GM18867 (cell line): ENCODE results near the gene GRIN3B.

Experiments
- ATAC-seq: cut with Tn5 transposase; IDR thresholded peaks from one replicate; pipeline ENCODE4 v1.9.1; 2021; ENCODE audit warnings: mild to moderate bottlenecking, moderate library complexity; ENCODE audit not compliant: unreplicated experiment

GRIN3B gene

GRCh38 chr19:990119-990571, 10.1 kb upstream of the GRIN3B start:
- ATAC-seq: no peak

GRCh38 chr19:990746-991145, 9.5 kb upstream of the GRIN3B start:
- no peak for ATAC-seq

- ATAC-seq: no peak
Observed at GRCh38 chr19:991174-991931, 8.9 kb upstream of the GRIN3B start.

GRCh38 chr19:991932-992669, 8.1 kb upstream of the GRIN3B start:
- no peak for ATAC-seq

- no peak for ATAC-seq
Observed at GRCh38 chr19:992670-993055, 7.6 kb upstream of the GRIN3B start.

- no peak for ATAC-seq
Observed at GRCh38 chr19:993361-993830, 6.8 kb upstream of the GRIN3B start.

GRCh38 chr19:993831-994393, 6.3 kb upstream of the GRIN3B start:
- ATAC-seq: no peak

GRCh38 chr19:994516-994915, 5.7 kb upstream of the GRIN3B start:
- ATAC-seq: no peak

GRCh38 chr19:995051-995827, 5.0 kb upstream of the GRIN3B start:
- no peak for ATAC-seq

- ATAC-seq: no peak
Observed at GRCh38 chr19:996051-996838, 4.0 kb upstream of the GRIN3B start.

GRCh38 chr19:998064-998463, 2.2 kb upstream of the GRIN3B start:
- no peak for ATAC-seq

GRCh38 chr19:999379-999719, 870 bp upstream of the GRIN3B start:
- no peak for ATAC-seq

- ATAC-seq: no peak
Observed at GRCh38 chr19:1000591-1001537, 645 bp downstream of the GRIN3B start.

GRCh38 chr19:1001538-1002166, 1.4 kb downstream of the GRIN3B start:
- ATAC-seq: no peak

GRCh38 chr19:1002600-1002999, 2.4 kb downstream of the GRIN3B start:
- ATAC-seq: no peak

- ATAC-seq: no peak
Observed at GRCh38 chr19:1003283-1003682, 3.1 kb downstream of the GRIN3B start.

GRCh38 chr19:1004204-1004802, 4.1 kb downstream of the GRIN3B start:
- no peak for ATAC-seq
